H7 (cell line): Measurements from ENCODE around the gene RELCH. TPM values are rescaled to one million over a fixed set of nuclear protein-coding genes. Genes with fewer than 3 reads are reported as not detected.

ENCODE experiments used
- DNase-seq: peaks from one replicate; pipeline ENCODE4 v3.0.0; 2012
- H3K27me3 ChIP-seq: 2 replicates; pipeline ENCODE4 v1.6.0; 2011; ENCODE audit warnings: mild to moderate bottlenecking, low read length; ENCODE audit not compliant: control insufficient read depth, insufficient read depth
- H3K36me3 ChIP-seq: replicated peaks from 2 replicates; pipeline ENCODE4 v1.5.1; 2011; ENCODE audit warnings: low read length; ENCODE audit not compliant: control insufficient read depth, insufficient read depth
- H3K4me3 ChIP-seq: 2 replicates; pipeline ENCODE4 v1.5.1; 2011; ENCODE audit warnings: low read depth, mild to moderate bottlenecking, control low read depth, low read length, moderate library complexity; ENCODE audit not compliant: insufficient read depth
- total RNA-seq: library from RNA; depleted of rRNA; stranded (reverse); fragments of >200 nt; shearing (Covaris generic); gene quantifications from 2 replicates; pipeline ENCODE4 v1.2.3, GENCODE V29; 2014

The RELCH gene
- total RNA-seq, 1 experiment from 2014 or later, result 16.2 TPM

DNA sequence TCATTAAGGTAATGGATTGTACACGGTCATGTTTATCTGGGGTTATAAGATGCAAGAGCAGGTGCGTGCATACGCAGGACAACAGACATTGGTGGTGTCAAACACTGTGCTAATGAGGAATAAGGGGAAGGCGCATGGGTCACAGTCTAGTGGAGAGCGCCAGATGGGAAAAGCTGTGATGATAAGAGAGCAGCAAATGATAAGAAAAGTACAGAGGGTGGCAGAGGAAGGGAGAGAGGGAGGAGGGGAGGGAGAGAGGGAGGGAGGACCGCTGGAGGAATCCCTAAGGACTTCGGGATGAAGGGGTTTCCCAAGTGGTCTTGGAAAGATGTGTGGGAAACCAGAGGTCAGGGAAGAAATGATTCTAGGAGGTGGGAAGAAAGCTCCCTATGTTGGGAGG lies 140.9 kb downstream of the RELCH start:
- Histone ChIP-seq H3K36me3 (no peaks in the 10 kb centered on the region), H3K27me3 (peaks cover 24% of the 10 kb centered on the region), H3K4me3 (no peak overlapping the region)
- DNase-seq, result no peak

DNA sequence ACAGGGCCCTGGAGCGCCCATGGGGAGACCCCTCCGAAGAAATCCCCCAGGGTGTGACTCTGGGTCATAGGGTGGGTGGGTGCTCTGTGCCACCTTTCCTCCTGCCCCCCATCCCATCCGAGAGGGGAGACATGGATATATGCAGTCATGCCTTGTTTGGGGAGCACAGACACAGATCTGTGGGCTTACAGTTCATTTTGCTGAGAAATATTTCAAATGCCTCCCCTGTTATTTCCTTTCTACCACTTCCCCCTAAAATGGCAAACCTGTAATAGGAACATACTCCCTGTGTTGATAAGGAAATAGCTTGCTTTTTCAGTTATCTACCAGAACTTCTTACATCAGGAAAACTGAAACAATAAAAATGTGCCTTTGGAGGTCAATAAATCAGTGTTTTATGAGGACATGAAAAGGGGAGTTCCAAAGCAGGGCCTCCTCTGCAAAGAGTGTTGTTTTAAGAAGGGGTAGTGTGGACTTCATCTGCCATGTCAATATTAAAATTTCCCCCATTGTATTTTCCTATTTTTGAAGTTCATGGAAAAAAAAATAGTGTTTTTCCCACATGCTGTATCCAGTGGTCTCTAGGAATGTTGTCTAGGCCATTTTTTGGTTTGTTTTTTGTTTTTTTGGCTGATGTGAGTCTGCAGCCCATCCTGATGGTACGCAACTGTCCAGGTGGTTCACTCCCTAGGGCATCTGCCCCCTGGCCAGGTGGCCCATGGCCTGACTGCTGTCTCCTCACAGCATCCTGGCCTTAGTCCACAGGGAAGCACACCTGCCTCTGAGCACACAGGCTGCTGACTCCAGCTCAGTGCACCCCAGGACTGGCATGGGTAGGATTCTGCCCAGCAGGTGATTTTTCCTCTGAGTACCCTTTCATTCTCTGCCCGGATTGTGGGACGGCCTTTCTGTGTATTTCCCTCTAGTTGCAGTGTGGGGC lies 141.8 kb downstream of the RELCH start:
- Histone ChIP-seq H3K36me3 (no peaks in the 10 kb centered on the region), H3K4me3 (no peak overlapping the region), H3K27me3 (peaks cover 23% of the 10 kb centered on the region)
- no peak for DNase-seq

DNA sequence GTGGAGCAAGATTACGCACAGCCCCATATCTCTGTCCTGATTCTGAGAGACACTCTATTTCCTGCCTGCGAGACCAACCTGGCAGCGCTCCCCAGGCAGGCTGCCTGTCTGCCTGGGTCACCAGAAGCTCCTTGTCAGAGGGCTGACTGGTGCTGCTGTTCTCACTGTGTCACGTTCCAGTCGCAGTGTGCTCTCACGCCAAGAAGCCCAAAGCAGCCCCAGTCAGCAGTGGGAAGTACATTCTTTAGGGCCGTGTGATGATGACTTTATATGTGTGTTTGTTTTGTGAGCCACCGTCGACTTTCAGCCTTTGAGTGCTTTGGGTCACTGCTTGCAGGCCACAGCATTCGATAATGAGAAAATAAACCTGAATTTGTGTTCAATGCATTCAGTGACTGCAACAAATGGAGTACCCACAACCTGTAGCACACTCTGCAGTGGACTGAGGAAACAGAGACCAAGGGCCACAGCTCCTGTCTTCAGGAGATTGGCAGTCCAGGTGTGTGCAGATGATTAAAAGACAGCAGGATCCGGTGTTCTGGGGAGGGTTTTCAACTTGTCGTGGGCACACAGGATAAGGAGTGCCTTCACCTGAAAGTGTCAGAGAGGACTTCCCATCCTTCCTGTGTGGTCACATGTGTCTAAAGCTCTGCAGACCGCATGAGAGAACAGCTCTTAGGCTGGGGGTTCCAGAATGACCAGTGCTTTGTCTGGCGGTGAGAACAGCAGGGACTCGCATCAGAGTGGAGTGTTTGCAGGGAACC lies 142.8 kb downstream of the RELCH start:
- no peak overlapping the region for H3K4me3 ChIP-seq
- DNase-seq, result no peak
- H3K27me3 ChIP-seq, result peaks cover 22% of the 10 kb centered on the region
- no peaks in the 10 kb centered on the region for H3K36me3 ChIP-seq

DNA sequence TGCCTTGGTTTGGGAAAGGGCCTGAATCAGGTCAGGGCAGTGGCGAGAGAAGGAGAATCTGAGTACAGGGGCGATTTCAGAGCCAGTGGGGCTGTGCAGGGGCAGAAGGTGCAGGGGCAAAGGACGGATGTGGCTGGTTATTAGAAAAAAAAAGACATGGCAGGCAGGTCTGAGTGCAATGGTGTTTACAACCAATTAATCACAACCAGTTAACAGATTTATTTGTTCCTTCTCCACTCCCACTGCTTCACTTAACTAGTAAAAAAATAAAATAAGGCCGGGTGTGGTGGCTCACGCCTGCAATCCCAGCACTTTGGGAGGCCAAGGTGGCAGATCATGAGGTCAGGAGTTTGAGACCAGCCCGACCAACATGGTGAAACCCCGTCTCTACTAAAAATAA lies 143.6 kb downstream of the RELCH start:
- no peak overlapping the region for H3K4me3 ChIP-seq

DNA sequence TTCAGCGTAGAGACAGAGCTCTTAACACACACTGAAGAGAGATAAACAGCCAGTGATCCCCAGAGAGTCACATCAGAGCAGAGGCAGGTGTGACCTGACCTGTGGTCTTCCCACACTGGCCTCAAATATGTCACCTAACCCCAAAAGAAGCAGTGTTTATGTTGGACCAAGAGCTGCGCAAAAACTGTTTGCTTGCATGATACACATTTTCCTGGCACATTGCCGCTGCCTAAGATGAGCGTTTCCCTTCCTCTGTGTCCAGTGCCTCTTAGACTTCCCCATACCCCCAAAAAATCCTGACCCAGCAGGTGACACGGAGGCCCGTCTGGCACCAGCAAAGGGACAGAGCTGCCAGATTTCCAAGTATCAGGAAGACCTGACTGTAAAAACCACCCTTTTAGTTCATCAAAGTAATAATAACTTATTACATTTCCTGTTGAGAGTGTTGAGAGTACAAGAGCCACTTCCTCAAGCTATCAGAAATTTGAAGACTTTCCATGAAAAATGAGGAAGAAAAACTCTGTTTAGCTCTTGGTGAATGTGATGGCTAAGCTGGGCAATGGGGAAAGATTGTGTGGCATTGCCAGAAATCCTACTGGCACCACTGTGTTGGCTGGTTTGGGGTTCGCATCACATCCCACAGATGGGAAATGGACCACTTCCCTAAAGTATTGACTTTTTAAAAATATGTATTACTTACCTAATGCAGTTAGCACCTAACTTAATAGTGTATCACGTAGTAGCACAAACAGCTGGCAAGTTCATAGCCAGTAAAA lies 144.7 kb downstream of the RELCH start:
- DNase-seq, result no peak
- Histone ChIP-seq H3K27me3 (peaks cover 6% of the 10 kb centered on the region), H3K36me3 (no peaks in the 10 kb centered on the region), H3K4me3 (no peak overlapping the region)

More for the DNA sequence above, 143.6 kb downstream of the RELCH start:
- no peak for DNase-seq
- Histone ChIP-seq H3K27me3 (peaks cover 18% of the 10 kb centered on the region), H3K36me3 (no peaks in the 10 kb centered on the region)

DNA sequence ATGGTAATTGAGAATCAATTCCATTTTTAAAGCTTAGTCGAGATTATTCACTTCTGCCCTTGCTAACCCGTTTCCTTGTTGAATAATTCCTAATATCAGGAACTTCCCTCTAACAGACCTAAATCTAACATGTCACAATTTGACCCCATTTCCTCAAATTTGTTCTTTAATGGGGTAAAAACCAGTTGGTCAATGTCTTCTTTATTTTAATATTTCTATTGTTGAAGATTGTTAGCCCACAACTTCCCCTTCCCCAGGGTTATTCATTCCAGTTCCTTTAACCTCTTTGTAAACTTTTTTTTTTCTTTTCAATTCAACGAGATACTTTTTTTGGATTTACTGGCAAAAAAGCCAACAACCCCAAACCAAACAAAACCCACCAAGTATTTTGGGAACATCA lies 145.4 kb downstream of the RELCH start:
- H3K36me3 ChIP-seq, result no peaks in the 10 kb centered on the region
- no peaks in the 10 kb centered on the region; the same call in none of the 2 replicates for H3K27me3 ChIP-seq
- no peak for DNase-seq
- no peak overlapping the region for H3K4me3 ChIP-seq

DNA sequence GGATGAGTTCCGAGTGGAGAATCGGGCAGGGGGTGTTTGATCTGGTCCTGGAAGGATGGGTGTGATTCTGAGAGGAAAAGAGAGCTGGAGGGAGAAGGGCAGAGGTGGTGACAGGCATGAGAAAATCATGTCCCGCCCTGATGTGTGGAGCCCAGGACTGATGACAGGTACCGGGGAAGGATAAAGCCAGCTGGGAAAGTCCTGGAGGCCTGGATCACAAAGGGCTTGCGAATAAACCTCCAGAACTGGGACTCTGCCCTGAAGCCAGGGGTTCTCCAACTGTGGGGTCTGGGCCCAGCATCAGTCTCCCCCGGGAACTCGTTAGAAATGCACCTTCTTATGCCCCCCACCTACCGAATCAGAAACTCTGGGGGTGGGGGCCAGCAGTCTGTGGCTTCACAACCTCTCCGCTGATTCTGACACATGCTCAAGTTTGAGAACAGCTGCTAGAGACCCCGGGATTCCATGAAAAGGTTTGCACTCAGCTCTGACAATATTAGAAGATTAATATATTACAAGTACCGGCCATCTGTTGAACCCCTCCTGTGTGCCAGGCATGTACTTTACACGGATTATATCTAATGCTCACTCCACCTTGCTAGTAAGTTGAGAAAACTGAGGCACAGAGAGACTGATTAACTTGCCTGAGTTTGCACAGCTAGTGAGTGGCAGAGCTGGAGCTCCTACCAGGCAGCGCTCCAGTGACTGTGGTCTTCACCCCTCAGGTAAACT lies 146.1 kb downstream of the RELCH start:
- no peaks in the 10 kb centered on the region; the same call in 1 of the 2 replicates for H3K27me3 ChIP-seq
- no peak overlapping the region for H3K4me3 ChIP-seq
- no peaks in the 10 kb centered on the region for H3K36me3 ChIP-seq
- no peak for DNase-seq

DNA sequence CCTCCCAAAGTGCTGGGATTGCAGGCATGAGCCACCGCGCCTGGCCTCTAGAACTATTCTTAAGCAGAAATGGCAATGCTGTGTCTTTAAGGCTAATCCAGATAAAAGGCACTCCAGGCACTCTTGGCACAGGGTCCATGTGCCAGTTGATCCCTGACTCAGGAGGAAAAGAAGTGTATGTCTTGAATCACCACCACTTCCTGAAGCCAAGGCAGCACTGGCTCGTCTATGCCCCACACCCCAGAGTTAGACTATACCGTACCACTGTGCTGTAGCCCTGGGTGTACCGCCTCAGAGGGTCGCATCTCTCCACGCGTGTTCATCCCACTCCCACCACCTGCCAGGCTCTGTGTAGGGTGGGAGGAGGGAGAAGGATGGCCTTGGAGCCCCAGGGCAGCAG lies 147.1 kb downstream of the RELCH start:
- Histone ChIP-seq H3K27me3 (no peaks in the 10 kb centered on the region; the same call in 1 of the 2 replicates), H3K36me3 (no peaks in the 10 kb centered on the region), H3K4me3 (no peak overlapping the region)
- no peak for DNase-seq

DNA sequence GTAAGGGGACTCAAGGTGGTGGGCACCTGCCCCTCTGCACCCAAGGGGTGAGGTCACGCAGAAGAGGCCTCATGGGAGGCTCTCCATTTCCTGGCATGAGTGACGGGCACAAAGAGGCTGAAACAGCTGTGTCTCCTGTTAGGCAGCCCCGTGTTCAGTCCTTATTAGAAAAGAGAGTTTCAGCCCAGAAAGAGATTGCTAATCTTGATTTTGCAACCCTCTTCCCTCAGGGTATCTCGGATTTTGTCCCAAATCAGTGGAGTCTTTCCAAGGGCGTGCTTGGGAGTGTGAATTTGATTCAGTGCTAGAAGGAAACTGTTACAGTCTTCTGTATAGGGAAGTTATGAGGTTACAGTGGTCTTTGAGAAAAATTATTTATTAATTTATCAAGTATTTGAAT lies 148.4 kb downstream of the RELCH start:
- DNase-seq, result no peak
- Histone ChIP-seq H3K4me3 (no peak overlapping the region), H3K36me3 (no peaks in the 10 kb centered on the region), H3K27me3 (no peaks in the 10 kb centered on the region)

DNA sequence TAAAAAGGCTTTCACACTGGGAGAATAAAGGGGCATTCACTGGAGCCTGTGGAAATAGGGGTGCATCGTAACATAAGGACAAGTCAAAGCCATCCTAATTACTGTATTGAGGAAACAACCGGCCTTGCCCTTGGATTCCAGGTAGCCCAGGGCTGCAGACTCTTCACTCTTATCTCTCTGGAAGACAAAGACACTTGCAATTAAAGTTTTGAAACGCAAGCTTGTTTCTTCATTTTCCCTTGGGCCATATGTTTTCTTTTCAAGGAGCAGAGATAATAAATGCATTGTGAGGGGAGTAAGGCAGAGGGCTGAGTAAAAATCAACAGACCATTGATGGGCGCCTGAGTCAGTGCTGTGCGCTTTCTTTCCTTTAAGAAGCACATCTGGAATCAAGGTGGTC lies 149.6 kb downstream of the RELCH start:
- no peak for DNase-seq
- H3K27me3 ChIP-seq, result no peaks in the 10 kb centered on the region

DNA sequence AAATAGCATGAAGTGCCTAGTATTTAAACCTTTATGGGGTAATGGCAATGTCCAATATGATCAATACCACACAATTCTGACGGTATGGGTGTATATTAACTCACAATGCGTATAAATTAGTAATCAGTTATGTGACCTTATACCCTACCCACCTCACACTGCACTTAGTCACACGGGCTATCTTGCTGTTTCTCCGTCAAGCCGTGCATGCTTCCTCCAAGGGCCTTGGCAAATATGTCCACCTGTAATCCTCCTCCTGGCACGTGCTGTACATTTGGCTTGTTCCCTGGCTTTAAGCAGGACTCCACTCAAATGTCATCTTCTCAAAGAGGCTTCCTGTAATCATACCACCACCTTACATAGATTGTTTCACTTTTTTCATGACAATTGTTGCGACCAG lies 150.3 kb downstream of the RELCH start:
- Histone ChIP-seq H3K4me3 (no peak overlapping the region), H3K27me3 (no peaks in the 10 kb centered on the region), H3K36me3 (no peaks in the 10 kb centered on the region)
- DNase-seq, result no peak

More for the DNA sequence above, 149.6 kb downstream of the RELCH start:
- Histone ChIP-seq H3K36me3 (no peaks in the 10 kb centered on the region), H3K4me3 (no peak overlapping the region)

DNA sequence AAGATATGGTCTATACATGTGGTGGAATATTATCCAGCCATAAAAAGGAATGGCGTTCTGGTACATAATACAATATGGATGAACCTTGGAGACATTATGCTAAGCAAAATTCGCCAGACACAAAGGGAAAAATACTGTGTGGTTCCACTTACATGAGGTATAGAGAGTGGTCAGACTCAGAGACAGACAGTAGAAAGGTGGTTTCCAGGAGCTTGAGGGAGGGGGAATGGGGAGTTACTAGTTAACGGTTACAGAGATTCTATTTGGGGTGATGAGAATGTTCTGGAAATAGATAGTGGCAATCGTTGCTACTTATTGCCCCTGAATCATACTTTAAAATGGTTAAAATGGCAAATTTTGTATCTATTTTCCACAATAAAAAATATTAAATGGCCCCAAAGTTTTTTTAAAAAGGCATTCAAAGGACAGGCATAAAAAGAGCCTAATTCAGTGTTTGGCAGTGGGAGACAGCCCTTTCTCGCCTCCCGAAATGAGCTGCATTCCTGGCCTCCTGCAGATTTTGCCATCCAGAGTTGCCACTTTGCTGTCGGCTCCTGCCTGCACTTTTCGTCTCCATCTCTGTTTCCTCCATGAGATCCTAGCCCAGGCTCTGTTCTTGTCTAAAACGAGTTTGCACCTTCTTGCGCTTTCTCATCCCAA lies 151.5 kb downstream of the RELCH start:
- Histone ChIP-seq H3K27me3 (no peaks in the 10 kb centered on the region), H3K4me3 (no peak overlapping the region), H3K36me3 (no peaks in the 10 kb centered on the region)
- peak; percentile 54 for DNase-seq

DNA sequence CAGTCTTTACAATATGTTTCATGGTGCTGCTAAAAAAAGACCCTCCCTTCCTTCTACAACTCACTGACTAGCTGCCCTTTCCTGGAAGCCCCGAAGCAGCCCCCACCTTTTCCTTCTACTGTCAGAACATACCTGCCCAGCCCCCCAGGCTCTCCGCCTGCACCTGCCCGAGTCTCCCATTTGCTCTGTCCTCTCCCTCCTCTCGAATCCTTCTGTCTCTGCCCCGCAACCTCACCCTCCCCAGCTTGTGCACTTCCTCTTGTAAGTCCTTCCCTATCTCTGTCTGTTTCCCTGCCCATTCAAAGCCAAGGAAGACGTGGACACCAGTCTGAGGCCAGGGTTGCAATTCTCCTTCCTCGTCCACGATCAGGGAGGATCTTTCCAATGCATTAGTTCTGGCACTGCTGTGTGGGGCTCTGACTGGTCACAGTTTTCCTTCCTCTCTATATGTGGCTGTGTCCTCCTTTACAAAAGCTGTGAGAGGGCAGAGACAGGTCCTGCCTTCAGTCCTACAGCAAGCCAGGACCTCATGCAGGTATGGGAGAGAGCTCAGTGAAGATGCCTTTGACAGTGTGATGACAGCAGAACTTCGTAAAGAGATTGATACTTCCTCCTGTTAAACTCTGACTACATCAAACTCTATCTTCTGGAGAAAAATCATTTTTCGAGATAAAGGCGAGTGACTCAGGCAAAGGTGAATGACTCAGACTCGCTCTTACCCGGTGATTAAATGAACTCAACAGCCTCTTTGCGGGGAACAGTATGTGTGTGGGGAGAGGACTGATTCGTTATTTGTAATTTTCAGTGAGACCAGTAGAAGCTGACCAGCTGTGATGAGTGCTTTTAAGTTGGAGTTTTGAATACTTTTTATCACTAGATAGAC lies 152.3 kb downstream of the RELCH start:
- Histone ChIP-seq H3K4me3 (no peak overlapping the region), H3K36me3 (no peaks in the 10 kb centered on the region), H3K27me3 (no peaks in the 10 kb centered on the region)
- peak; percentile 51 for DNase-seq
